Right renal pelvis (tissue), 4 donors: Measurements from ENCODE around the gene AIFM2. TPM values are rescaled to one million over a fixed set of nuclear protein-coding genes. Genes with fewer than 3 reads are reported as not detected.

Experiments used
- DNase-seq, 4 donors: peaks; one replicate each; pipeline ENCODE4 v3.0.0-alpha.2; 2013; ENCODE audit warnings: low read depth in 4 of 4, low spot score in 3 of 4, missing footprints in 1 of 4
- polyA plus RNA-seq, 4 donors: library from polyadenylated mRNA; unstranded; fragments of 120-200 nt; gene quantifications; one replicate each; pipeline ENCODE4 v1.2.1, GENCODE V29; 2013; ENCODE audit not compliant: insufficient read length in 4 of 4

The AIFM2 gene
- polyA plus RNA-seq, 4 donors = 4.3 to 5.8 (median 5.2) TPM

GRCh38 chr10:70063418-70064098 is 69.1 kb downstream of the AIFM2 start:
- no peak for DNase-seq

Other genes starting within 250 kb of the AIFM2 start
- gene MACROH2A2, start 80.0 kb downstream of the AIFM2 start, polyA plus RNA-seq = 10 to 100 TPM; 75.6 to 92.7 (median 84.1) TPM
- gene TYSND1, start 13.9 kb upstream of the AIFM2 start, polyA plus RNA-seq = 10 to 100 TPM; 10.8 to 13.9 (median 11.5) TPM
- 100 to 1,000 TPM; 108 to 133 (median 124) TPM for gene SAR1A, start 37.7 kb upstream of the AIFM2 start, polyA plus RNA-seq
- gene PPA1, start 100.6 kb upstream of the AIFM2 start, polyA plus RNA-seq = 100 to 1,000 TPM in 3 of 4 donors, 10 to 100 TPM in 1; 90.4 to 108 (median 102) TPM
- under 1 TPM; 0.10 to 0.20 (median 0.14) TPM for gene NPFFR1, start 151.2 kb upstream of the AIFM2 start, polyA plus RNA-seq
- gene LRRC20, start 249.8 kb upstream of the AIFM2 start, polyA plus RNA-seq = 10 to 100 TPM in 3 of 4 donors, 1 to 10 TPM in 1; 9.6 to 11.5 (median 11.1) TPM